ENCODE results near the gene COPZ2.
A peak's percentile ranks its signal among the peaks of the same experiment; 100 is the strongest.

The COPZ2 gene

GRCh38 chr17:48055531-48056245 lies 18.1 kb upstream of the COPZ2 start (continued):
- TF ChIP-seq ZNF624 (tag by site-specific recombination; IDR thresholded peaks at IDR 0.05) (no peak), ZNF140 (tag by site-specific recombination; IDR thresholded peaks at IDR 0.05) (no peak), KLF10 (tag by site-specific recombination; IDR thresholded peaks at IDR 0.05) (peak; percentile 62; the same call in 1 of the 2 replicates), ZNF169 (tag by site-specific recombination; IDR thresholded peaks at IDR 0.05) (no peak), ZNF623 (tag by site-specific recombination; IDR thresholded peaks at IDR 0.05) (no peak), KLF9 (tag by site-specific recombination; IDR thresholded peaks at IDR 0.05; ENCODE audit: low read depth) (peak; percentile 70), ZNF571 (tag by site-specific recombination; IDR thresholded peaks at IDR 0.05) (no peak), ZNF26 (tag by site-specific recombination; IDR thresholded peaks at IDR 0.05) (no peak), ZNF398 (tag by site-specific recombination; IDR thresholded peaks at IDR 0.05) (no peak; the same call in 1 of the 2 replicates), ZNF639 (tag by site-specific recombination; IDR thresholded peaks at IDR 0.05) (no peak), ZNF138 (tag by site-specific recombination; IDR thresholded peaks at IDR 0.05; ENCODE audit: borderline replicate concordance) (no peak), ZNF112 (tag by site-specific recombination; IDR thresholded peaks at IDR 0.05) (no peak), ZNF404 (tag by site-specific recombination; IDR thresholded peaks at IDR 0.05) (no peak), ZNF274 (IDR thresholded peaks at IDR 0.05; ENCODE audit: low read length) (no peak), ZNF274 (tag by site-specific recombination; IDR thresholded peaks at IDR 0.05; ENCODE audit: borderline replicate concordance) (no peak; the same call in 1 of the 2 replicates), ZFP69B (tag by site-specific recombination; IDR thresholded peaks at IDR 0.05) (no peak), ZBTB49 (tag by site-specific recombination; IDR thresholded peaks at IDR 0.05; ENCODE audit: low read depth) (no peak), ZNF670 (tag by site-specific recombination; IDR thresholded peaks at IDR 0.05; ENCODE audit: low read depth) (no peak), WT1 (tag by site-specific recombination; IDR thresholded peaks at IDR 0.05) (no peak), ZNF354C (tag by site-specific recombination; IDR thresholded peaks at IDR 0.05; ENCODE audit: borderline replicate concordance, low read depth) (no peak), YY2 (tag by site-specific recombination; IDR thresholded peaks at IDR 0.05) (no peak; the same call in 1 of the 2 replicates), ZNF302 (tag by site-specific recombination; IDR thresholded peaks at IDR 0.05; ENCODE audit: low read depth) (no peak), ZSCAN5A (tag by site-specific recombination; IDR thresholded peaks at IDR 0.05) (no peak), ZNF214 (tag by site-specific recombination; IDR thresholded peaks at IDR 0.05; ENCODE audit: borderline replicate concordance) (no peak), ZNF645 (tag by site-specific recombination; IDR thresholded peaks at IDR 0.05) (no peak; the same call in none of the 2 replicates), YY1 (tag by site-specific recombination; IDR thresholded peaks at IDR 0.05) (no peak; the same call in 1 of the 2 replicates), RBAK (tag by site-specific recombination; IDR thresholded peaks at IDR 0.05) (no peak), ZNF76 (tag by site-specific recombination; IDR thresholded peaks at IDR 0.05; ENCODE audit: borderline replicate concordance, low read depth) (peak; percentile 46; the same call in 1 of the 2 replicates), SETDB1 (IDR thresholded peaks at IDR 0.05; ENCODE audit: insufficient read length, low read length) (no peak), EGR2 (tag by site-specific recombination; IDR thresholded peaks at IDR 0.05; ENCODE audit: low read depth) (no peak)
